Transverse colon (tissue), 4 donors: ENCODE results near the gene RNU6-1. TPM values are rescaled to one million over a fixed set of nuclear protein-coding genes. Genes with fewer than 3 reads are reported as not detected.
A peak's percentile ranks its signal among the peaks of the same experiment; 100 is the strongest.

ENCODE experiments used
- DNase-seq: peaks from one replicate; pipeline ENCODE4 v3.0.0-alpha.2; 2019
- H3K27ac ChIP-seq, 4 donors: fragments of 200-600 bp; sonication (generic); 2 replicates each; pipeline ENCODE4 v1.5.1; 2016 to 2018; ENCODE audit warnings: inconsistent platforms in 4 of 4
- H3K27me3 ChIP-seq: fragments of 200-600 bp; sonication (generic); 2 replicates; pipeline ENCODE4 v1.5.1; 2017; ENCODE audit warnings: inconsistent platforms
- H3K36me3 ChIP-seq, 4 donors: fragments of 200-600 bp; sonication (generic); 2 replicates each; pipeline ENCODE4 v1.5.1; 2017 to 2019; ENCODE audit warnings: inconsistent platforms in 4 of 4
- H3K4me1 ChIP-seq, 4 donors: fragments of 200-600 bp; sonication (generic); 2 replicates each; pipeline ENCODE4 v1.5.1; 2017 to 2020; ENCODE audit warnings: inconsistent platforms in 4 of 4
- H3K4me3 ChIP-seq, 4 donors: fragments of 200-600 bp; sonication (generic); 1 replicate in 1 of 4; 2 replicates in 3 of 4; pipeline versions ENCODE4 v1.5.1 to v1.6.1; 2017 to 2019; ENCODE audit warnings: inconsistent platforms in 4 of 4
- H3K9me3 ChIP-seq, 2 donors: fragments of 200-600 bp; sonication (generic); 2 replicates each; pipeline ENCODE4 v1.5.1; 2017 to 2019; ENCODE audit warnings: inconsistent platforms in 2 of 2
- CTCF ChIP-seq, 5 experiments: fragments of 200-600 bp in 3 of 5; fragments of 450-650 bp in 2 of 5; sonication (generic) in 3 of 5; IDR thresholded peaks; 1 replicate in 2 of 5; 2 replicates in 3 of 5; pipeline ENCODE4 v1.5.1; 2016 to 2017; ENCODE audit warnings: antibody characterized with exemption in 5 of 5, inconsistent platforms in 3 of 5, mild to moderate bottlenecking in 2 of 5, moderate library complexity in 1 of 5
- EP300 ChIP-seq: sonication (generic); formaldehyde crosslinking; IDR thresholded peaks from one replicate; pipeline ENCODE4 v1.6.1; 2017; ENCODE audit warnings: antibody characterized with exemption, low read depth
- POLR2A ChIP-seq: fragments of 450-650 bp; IDR thresholded peaks from one replicate; pipeline ENCODE4 v1.6.1; 2016; ENCODE audit warnings: antibody characterized with exemption, mild to moderate bottlenecking, moderate library complexity
- POLR2AphosphoS5 ChIP-seq, 3 donors: sonication (generic); formaldehyde crosslinking; IDR thresholded peaks; one replicate each; pipeline ENCODE4 v1.6.1; 2016; ENCODE audit warnings: antibody characterized with exemption in 3 of 3
- WGBS, 2 donors: methylation state at CpG; one replicate each; pipeline ENCODE4 v1.1.5; 2018; ENCODE audit warnings: low coverage in 1 of 2; 5-methylcytosine and 5-hydroxymethylcytosine counted together
- in situ Hi-C, 4 donors: fragments of 200-750 bp; cut with MboI; loops; one replicate each; pipeline versions ENCODE4 v1.15.0 to v1.15.1; 2017; ENCODE audit warnings: low sequenced_read_pairs in 3 of 4, low pct_ligation_motif_present in 1 of 4, low pct_unique_long_range_greater_than_20kb in 1 of 4
- intact Hi-C: fragments of 100-400 bp; cut with DNase I; formaldehyde crosslinking; loops from one replicate; pipeline ENCODE4 v1.15.1; 2023; ENCODE audit warnings: low total_unique reads
- total RNA-seq, 4 donors: library from RNA; depleted of rRNA; stranded (reverse); fragments of >200 nt; gene quantifications; one replicate each; pipeline ENCODE4 v1.1.0, GENCODE V29; 2016

The RNU6-1 gene
- total RNA-seq, 4 donors from 2014 or later = not detected

- H3K36me3 ChIP-seq = no peaks in the 10 kb centered on the region
- no peak overlapping the region for H3K27ac ChIP-seq
- DNase-seq = peak; percentile 32
- in situ Hi-C loops = loop anchor here in 1 of 4 donors (25.0 kb wide), 1 partner anchor 359 kb away; no protein-coding TSS in a partner anchor
- no peak overlapping the region for H3K4me3 ChIP-seq
- H3K4me1 ChIP-seq = peaks cover 0 to 54% (median 26%) of the 10 kb centered on the region in 4 donors
- H3K9me3 ChIP-seq = no peaks in the 10 kb centered on the region
- H3K27me3 ChIP-seq = peaks cover 97% of the 10 kb centered on the region
- intact Hi-C loops = no loop called here
- no peak for TF ChIP-seq EP300
- no peak for TF ChIP-seq CTCF (IDR thresholded peaks at IDR 0.05)
- no peak for TF ChIP-seq POLR2A
- no peak for TF ChIP-seq POLR2AphosphoS5 (IDR thresholded peaks at IDR 0.05)
- 6 to 15% methylated on average over 15 to 21 of the region's 39 CpGs for WGBS, 2 donors
Measured at GRCh38 chr15:67820992-67821783, 18.7 kb downstream of the RNU6-1 start.

DNA sequence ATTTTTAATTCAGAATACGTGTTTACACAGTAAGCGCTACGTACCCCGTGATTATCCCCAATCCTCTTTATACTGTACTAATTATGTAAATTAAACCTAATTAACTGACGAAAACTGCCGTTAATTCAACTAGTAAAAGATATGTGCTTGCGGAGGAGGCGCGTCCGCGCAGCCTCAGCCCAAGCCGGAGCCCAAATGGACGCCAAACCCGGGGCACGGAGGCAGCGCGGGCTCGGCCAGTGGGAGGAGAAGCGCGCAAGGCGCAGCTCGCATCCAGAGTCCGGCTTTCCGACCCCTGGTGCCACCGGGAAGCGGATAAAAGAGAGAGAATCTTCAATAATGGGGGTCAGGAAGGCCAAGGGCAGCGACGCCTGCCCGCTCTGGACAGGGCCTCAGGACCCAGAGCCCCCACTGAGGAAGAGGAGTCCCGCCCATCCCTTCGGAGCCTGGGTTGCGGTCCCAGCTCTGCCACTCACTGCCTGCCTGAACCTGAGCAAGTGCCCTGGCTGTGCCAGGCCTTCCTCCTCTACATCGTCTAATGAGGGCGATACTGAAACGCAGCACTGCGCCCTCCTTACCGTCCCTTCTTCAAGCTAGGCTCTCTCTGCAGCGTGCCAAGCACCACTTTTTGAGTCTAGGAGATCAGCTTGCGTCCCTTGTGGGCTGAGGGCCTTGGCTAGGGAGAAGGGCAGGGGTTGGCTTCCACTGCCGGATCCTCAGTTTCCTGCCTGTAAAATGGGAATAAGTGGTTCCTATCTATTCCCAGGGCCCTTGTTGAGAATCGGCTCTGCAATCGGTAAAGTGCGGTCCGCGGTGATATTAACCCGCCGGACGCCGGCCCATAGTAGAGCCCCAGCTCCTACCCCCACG, 19.5 kb downstream of the RNU6-1 start:
- Histone ChIP-seq H3K27ac (no peak overlapping the region), H3K4me3 (no peak overlapping the region), H3K4me1 (peaks cover 0 to 47% (median 19%) of the 10 kb centered on the region in 4 donors), H3K27me3 (peaks cover 89% of the 10 kb centered on the region), H3K9me3 (peaks cover 0 to 3% of the 10 kb centered on the region in 2 donors), H3K36me3 (no peaks in the 10 kb centered on the region)
- no peak for DNase-seq
- intact Hi-C loops (no loop called here), in situ Hi-C loops (loop anchor here in 1 of 4 donors (25.0 kb wide), 1 partner anchor 358 kb away; no protein-coding TSS in a partner anchor)
- no peak for TF ChIP-seq POLR2AphosphoS5 (IDR thresholded peaks at IDR 0.05)
- TF ChIP-seq CTCF (IDR thresholded peaks at IDR 0.05) = no peak
- no peak for TF ChIP-seq POLR2A
- TF ChIP-seq EP300 = no peak
- WGBS, 2 donors = 26 to 28% methylated on average over 7 to 48 of the region's 50 CpGs

DNA sequence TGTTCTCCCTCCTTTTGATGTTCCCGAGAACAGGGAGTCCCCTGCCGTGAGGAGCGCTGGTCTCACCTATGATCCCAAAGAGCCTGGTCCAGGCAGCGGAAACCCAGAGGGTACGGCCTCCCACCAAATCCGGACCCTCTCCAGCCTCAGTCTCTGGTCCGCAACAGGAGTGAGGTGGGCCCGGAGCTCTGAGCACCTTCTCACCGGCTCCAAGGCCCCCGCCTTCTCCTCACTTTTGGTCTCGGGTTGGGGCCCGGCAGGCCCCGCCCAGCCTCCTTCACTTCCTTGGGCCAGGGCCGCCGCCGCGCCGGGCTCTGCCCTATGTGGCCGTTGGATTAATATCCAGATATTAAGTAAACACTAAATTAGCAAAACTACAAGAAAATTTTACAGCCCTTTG, 20.2 kb downstream of the RNU6-1 start:
- TF ChIP-seq CTCF (IDR thresholded peaks at IDR 0.05) = no peak
- TF ChIP-seq POLR2AphosphoS5 (IDR thresholded peaks at IDR 0.05) = no peak
- TF ChIP-seq EP300 = no peak
- TF ChIP-seq POLR2A = no peak
- Histone ChIP-seq H3K36me3 (no peaks in the 10 kb centered on the region), H3K4me1 (peaks cover 0 to 39% (median 14%) of the 10 kb centered on the region in 4 donors), H3K9me3 (peaks cover 0 to 3% of the 10 kb centered on the region in 2 donors), H3K4me3 (no peak overlapping the region), H3K27me3 (peaks cover 82% of the 10 kb centered on the region), H3K27ac (no peak overlapping the region)
- intact Hi-C loops = no loop called here
- no peak for DNase-seq
- 29 to 47% methylated on average over 7 to 19 of the region's 19 CpGs for WGBS, 2 donors
- in situ Hi-C loops = loop anchor here in 1 of 4 donors (25.0 kb wide), 1 partner anchor 357 kb away; no protein-coding TSS in a partner anchor

DNA sequence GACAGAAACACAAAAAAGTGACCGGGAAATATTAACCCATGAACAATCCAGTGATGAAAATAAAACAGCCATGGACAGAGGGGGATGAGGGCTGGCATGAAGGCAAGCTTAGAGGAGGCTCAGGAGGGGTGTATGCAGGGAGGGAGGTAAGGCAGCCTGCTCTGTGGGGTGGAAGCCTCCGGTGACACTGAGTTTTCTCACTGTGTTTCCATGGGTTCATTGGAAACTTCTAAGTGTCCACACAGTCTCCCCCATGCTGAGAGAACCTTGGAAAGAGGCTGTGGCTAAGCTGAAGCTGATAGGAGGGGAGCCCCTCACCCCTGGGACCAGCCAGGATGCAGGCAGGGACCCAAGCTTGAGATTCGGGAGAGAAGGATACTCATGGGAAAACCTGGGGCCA, 21.4 kb downstream of the RNU6-1 start:
- H3K27me3 ChIP-seq = peaks cover 70% of the 10 kb centered on the region
- peaks cover 0 to 30% (median 10%) of the 10 kb centered on the region in 4 donors for H3K4me1 ChIP-seq
- no peak for TF ChIP-seq EP300
- no peak for TF ChIP-seq POLR2A
- TF ChIP-seq POLR2AphosphoS5 (IDR thresholded peaks at IDR 0.05) = no peak
- TF ChIP-seq CTCF (IDR thresholded peaks at IDR 0.05) = no peak
- no peak overlapping the region for H3K4me3 ChIP-seq
- H3K36me3 ChIP-seq = no peaks in the 10 kb centered on the region
- in situ Hi-C loops (loop anchor here in 1 of 4 donors (25.0 kb wide), 1 partner anchor 356 kb away; no protein-coding TSS in a partner anchor), intact Hi-C loops (no loop called here)
- no peak for DNase-seq
- H3K9me3 ChIP-seq = peaks cover 0 to 3% of the 10 kb centered on the region in 2 donors
- WGBS, 2 donors = 77 to 100% methylated on average over 1 to 3 of the region's 3 CpGs
- H3K27ac ChIP-seq = no peak overlapping the region
